Lung microvascular endothelial cell (primary cell): ENCODE results near the gene KIAA0232. TPM values are rescaled to one million over a fixed set of nuclear protein-coding genes. Genes with fewer than 3 reads are reported as not detected.
A peak's percentile ranks its signal among the peaks of the same experiment; 100 is the strongest.

Source experiments
- DNase-seq, 2 donors: peaks; one replicate each; pipeline versions ENCODE4 v3.0.0 to v3.0.0-alpha.2; 2010; ENCODE audit warnings: low read depth in 2 of 2
- total RNA-seq: library from RNA; depleted of rRNA; stranded (reverse); fragments of >200 nt; gene quantifications from 2 replicates; pipeline ENCODE4 v1.2.1, GENCODE V29; 2014

Gene KIAA0232
- total RNA-seq, 1 donor from 2014 or later, result 10.9 TPM

- no peak for DNase-seq
Observed at GRCh38 chr4:6848717-6849305, 66.3 kb downstream of the KIAA0232 start.

- DNase-seq, result no peak
Observed at GRCh38 chr4:6849691-6850090, 67.2 kb downstream of the KIAA0232 start.

- no peak for DNase-seq
Observed at GRCh38 chr4:6851431-6851830, 68.9 kb downstream of the KIAA0232 start.

- DNase-seq, result no peak
Observed at GRCh38 chr4:6851962-6852361, 69.4 kb downstream of the KIAA0232 start.

- no peak for DNase-seq
Observed at GRCh38 chr4:6852582-6852981, 70.1 kb downstream of the KIAA0232 start.

DNA sequence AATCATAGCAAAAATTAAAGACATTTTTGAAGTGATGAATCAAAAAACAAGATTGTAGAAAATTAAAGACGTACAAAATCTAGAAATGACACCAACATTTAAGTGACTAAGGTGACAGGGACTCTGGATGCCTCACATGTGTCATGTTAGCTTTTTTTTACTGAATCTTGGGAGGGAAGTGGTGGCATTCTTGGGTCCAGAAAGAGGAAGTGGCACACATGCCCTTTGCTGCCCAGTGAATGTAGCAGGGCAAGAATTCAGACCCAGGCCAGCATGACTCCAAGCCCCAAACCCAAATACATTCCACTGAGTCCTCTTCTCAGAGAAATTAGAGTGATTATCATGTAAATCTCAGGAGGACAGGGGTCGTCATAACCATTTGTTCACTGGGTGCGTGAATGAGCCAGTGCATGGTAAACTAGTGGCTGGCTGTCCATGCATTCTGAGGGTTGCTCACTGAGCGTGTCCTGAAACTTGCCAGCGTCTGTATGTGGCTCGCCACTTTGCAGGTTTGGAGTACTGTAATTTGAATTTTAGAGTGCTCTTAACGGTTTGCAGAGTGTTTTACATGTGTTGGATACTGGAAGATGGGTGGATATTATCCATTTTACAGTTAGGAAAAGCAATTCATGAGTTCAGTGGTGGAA is 71.7 kb downstream of the KIAA0232 start:
- no peak for DNase-seq

DNA sequence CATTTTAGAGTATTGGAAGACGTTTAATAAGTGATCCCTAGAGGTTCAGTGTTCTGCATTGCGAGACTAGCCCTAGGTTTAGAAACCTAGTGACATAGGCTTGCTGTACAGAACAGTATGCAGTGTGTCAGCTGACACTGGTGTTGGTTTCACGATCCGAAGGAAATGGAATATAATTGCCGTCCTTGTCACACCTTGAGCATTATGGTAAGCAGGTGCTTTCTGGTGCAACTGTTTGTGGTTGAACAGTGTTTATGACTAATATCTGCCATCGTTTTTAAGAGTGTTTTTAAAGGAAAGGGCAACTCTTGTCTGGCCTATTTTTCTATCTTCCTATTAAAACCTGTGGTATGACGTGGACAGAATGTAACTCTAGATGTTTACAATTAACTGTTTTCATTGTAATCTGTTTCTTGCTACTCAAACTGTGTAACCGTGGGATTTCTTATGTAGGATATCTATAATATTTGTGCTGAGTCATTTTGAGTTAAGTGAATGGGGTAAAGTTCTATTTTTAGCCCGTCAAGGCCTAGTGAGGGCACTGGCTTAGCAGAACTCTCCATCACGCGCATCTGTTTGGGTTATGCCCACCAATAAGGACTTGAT is 73.3 kb downstream of the KIAA0232 start:
- DNase-seq, result peak in 1 of 2 donors; percentile 38

DNA sequence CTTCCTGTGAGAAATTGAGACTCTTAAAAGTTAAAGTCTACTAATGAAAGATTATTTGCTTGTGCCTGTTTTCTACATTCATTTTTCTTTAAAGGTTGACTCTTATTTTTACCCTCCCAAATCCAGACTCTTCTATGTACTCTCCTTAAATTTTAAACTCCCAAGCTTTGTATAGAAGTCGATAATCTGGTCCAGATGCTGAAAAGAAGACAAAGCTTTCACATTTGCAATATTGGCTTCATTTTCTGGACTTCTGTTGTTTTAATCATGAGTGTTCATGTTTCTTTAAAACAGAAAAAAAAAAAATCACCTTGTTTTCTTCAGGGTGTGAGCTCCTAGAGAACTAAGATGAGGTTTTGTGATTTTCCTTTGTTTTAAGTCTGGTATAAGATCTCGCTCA is 73.9 kb downstream of the KIAA0232 start:
- DNase-seq, result no peak

GRCh38 chr4:6857009-6857882 is 74.7 kb downstream of the KIAA0232 start:
- no peak for DNase-seq

DNA sequence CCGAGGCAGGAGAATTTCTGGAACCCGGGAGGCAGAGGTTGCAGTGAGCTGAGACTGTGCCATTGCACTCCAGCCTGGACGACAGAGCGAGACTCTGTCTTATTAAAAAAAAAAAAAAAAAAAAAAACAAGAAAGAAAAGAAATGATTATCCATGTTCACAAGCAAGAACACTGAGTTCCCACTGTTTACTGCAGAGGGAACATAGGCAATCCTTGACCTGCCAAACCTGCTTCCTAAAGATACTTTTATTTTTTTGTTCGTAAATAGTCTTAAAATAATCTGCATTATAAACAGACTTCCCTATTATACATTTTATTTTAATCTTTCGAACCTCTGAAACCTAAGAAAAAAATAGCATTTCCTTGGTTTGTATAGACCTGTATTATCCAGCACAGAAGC is 76.5 kb downstream of the KIAA0232 start:
- no peak for DNase-seq

DNA sequence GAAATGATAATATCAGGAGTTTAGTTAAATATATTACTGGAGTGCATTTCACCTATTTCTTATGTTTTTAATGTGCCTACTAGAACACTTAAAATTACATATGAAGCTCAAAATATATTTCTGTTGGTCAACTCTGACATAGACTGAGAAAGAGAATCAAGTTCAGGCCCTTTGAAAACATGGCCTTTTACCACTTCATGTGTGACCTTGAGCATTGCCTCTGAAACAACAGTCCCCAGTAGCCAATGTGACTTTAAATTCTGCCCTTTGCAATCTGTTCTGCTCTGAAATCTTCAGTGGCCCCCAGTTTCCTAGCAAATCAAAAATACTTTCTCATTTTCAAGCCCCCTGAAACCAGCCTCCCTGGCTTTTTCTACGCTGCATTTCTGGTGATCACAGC is 77.0 kb downstream of the KIAA0232 start:
- DNase-seq, result no peak

DNA sequence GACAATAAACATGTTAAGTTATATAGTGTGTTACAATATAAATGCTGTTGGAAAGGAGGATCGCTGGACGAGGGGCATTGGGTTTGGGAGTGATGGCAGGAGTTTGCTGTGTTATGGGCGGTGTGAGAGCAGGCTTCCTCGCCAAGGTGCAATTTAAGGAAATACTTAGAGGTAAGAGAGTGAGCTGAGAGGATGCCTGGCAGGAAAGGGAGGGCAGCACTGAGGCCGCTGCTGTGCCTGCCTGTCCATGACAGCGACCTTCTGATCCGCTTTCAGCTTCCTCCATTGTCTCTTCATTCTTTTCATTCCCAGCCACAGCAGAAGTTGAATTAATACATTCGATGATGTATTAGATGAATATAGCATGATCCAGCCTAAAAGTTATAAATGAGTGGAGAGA is 85.9 kb downstream of the KIAA0232 start:
- DNase-seq, result no peak

- no peak for DNase-seq
Observed at GRCh38 chr4:6869944-6870343, 87.4 kb downstream of the KIAA0232 start.

DNA sequence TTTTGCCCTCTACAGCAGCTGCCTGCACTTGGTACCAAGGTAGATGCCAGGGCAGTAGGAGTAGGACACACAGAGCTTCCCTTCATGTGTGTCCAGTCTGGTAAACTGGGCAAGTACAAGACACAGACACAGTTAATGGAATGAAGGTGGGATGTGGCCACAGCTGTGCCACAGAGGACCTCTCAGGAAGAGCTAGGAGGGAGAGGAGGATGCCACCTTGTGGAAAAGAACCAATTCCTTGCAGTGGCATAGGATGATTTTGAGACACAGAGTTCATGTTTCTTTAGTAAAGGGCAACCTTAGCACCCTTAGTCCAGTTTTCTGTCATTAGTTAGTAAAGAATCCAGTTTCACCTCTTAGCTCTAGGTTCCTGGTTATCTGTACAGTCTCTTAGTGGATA is 90.8 kb downstream of the KIAA0232 start:
- no peak for DNase-seq

GRCh38 chr4:6873792-6874461 is 91.4 kb downstream of the KIAA0232 start:
- peak; percentile 71 to 79 for DNase-seq

- no peak for DNase-seq
Observed at GRCh38 chr4:6874981-6875380, 92.5 kb downstream of the KIAA0232 start.

DNA sequence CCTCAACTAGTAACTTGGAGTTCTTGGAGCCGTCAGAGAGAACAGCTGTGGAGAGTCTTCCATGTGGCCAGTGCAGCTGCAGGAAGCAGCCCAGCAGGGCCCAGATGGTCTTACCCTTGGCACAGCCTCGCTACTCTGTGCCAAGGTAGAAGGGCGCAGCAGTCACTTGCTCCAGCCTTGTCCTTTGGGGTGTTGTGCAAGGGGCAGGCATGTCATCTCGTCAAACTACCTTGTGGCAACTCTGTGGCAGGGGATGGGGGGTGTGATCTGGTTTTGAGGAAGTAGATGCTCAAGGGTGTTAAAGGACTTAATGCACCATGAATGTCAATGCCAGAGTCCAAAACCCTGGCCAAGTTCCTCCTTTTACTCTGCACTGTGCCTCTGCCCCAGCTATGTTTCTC is 92.9 kb downstream of the KIAA0232 start:
- DNase-seq, result no peak

DNA sequence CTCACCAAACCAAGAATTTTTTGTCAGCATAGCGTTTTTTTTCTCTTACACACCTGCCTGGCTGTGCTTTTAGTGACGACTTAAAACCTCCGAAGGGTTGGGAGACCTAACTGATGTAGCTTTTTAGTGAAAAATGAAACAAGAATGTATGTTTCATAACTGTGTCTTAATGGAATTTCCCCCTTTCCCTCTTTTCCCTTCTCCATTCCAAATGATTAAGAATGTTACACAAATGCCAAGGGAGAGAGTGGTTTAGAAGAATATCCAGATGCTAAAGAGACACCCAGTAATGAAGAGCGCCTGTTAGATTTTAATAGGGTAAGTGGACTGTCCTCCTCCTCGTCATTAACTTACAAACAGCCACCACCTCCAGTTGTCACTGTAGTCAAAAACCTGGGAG is 93.9 kb downstream of the KIAA0232 start:
- no peak for DNase-seq

- DNase-seq, result no peak
Observed at GRCh38 chr4:6877067-6877466, 94.5 kb downstream of the KIAA0232 start.

- DNase-seq, result no peak
Observed at GRCh38 chr4:6878451-6879059, 96.0 kb downstream of the KIAA0232 start.

- no peak for DNase-seq
Observed at GRCh38 chr4:6880691-6881090, 98.2 kb downstream of the KIAA0232 start.
